Keratinocyte (primary cell): ENCODE results near the gene TXLNG. TPM values are rescaled to one million over a fixed set of nuclear protein-coding genes. Genes with fewer than 3 reads are reported as not detected.

ENCODE experiments used
- DNase-seq: peaks from one replicate; pipeline ENCODE4 v3.0.0-alpha.2; 2011; ENCODE audit warnings: low read depth, missing footprints, low spot score
- FAIRE-seq: peaks from 2 replicates; lab custom pipeline; 2011; peaks lifted over from hg19 to GRCh38; lab: Jason Lieb, UNC
- H2AFZ ChIP-seq: 2 replicates; pipeline ENCODE4 v1.6.0; 2012; ENCODE audit warnings: low read length, control low read depth, inconsistent platforms; ENCODE audit not compliant: control insufficient read depth
- H3K27ac ChIP-seq: 2 replicates; pipeline ENCODE4 v1.5.1; 2011; ENCODE audit warnings: low read length; ENCODE audit not compliant: control insufficient read depth, insufficient read depth
- H3K27me3 ChIP-seq: 3 replicates; pipeline ENCODE4 v1.6.0; 2011; ENCODE audit warnings: low read length; ENCODE audit not compliant: control insufficient read depth, insufficient read depth; ENCODE audit errors: extremely low read depth
- H3K36me3 ChIP-seq, 2 experiments: 2 replicates in 1 of 2; 3 replicates in 1 of 2; pipeline ENCODE4 v1.5.1; 2011; ENCODE audit warnings: low read length in 2 of 2, mild to moderate bottlenecking in 1 of 2; ENCODE audit not compliant: control insufficient read depth in 2 of 2, insufficient read depth in 2 of 2; ENCODE audit errors: extremely low read depth in 1 of 2
- H3K4me1 ChIP-seq: 3 replicates; pipeline ENCODE4 v1.5.1; 2011; ENCODE audit warnings: low read length; ENCODE audit not compliant: control insufficient read depth, insufficient read depth; ENCODE audit errors: extremely low read depth
- H3K4me2 ChIP-seq: 3 replicates; pipeline ENCODE4 v1.6.0; 2011; ENCODE audit warnings: low read depth, low read length; ENCODE audit not compliant: control insufficient read depth, insufficient read depth; ENCODE audit errors: extremely low read depth
- H3K4me3 ChIP-seq, 3 experiments: fragments of 200-600 bp in 1 of 3; sonication (generic) in 1 of 3; 2 replicates in 2 of 3; 3 replicates in 1 of 3; pipeline ENCODE4 v1.5.1; 2011 to 2016; ENCODE audit warnings: low read length in 3 of 3, mild to moderate bottlenecking in 3 of 3, control low read depth in 2 of 3, inconsistent platforms in 1 of 3, low read depth in 1 of 3, mixed read lengths in 1 of 3, mixed run types in 1 of 3, moderate library complexity in 1 of 3; ENCODE audit not compliant: control insufficient read depth in 2 of 3, insufficient read depth in 2 of 3; ENCODE audit errors: extremely low read depth in 1 of 3
- H3K79me2 ChIP-seq: 2 replicates; pipeline ENCODE4 v1.6.0; 2012; ENCODE audit warnings: low read length; ENCODE audit not compliant: control insufficient read depth, insufficient read depth
- H3K9ac ChIP-seq: 3 replicates; pipeline ENCODE4 v1.6.0; 2011; ENCODE audit warnings: low read length; ENCODE audit not compliant: control insufficient read depth, insufficient read depth; ENCODE audit errors: extremely low read depth
- H3K9me1 ChIP-seq: 3 replicates; pipeline ENCODE4 v1.6.0; 2011; ENCODE audit warnings: low read length; ENCODE audit not compliant: control insufficient read depth, insufficient read depth; ENCODE audit errors: extremely low read depth
- H3K9me3 ChIP-seq: 2 replicates; pipeline ENCODE4 v1.5.1; 2012; ENCODE audit warnings: low read depth, low read length; ENCODE audit not compliant: control insufficient read depth
- H4K20me1 ChIP-seq: 3 replicates; pipeline ENCODE4 v1.6.0; 2011; ENCODE audit warnings: low read length; ENCODE audit not compliant: control insufficient read depth, insufficient read depth; ENCODE audit errors: extremely low read depth
- EZH2 ChIP-seq: IDR thresholded peaks from one replicate; pipeline ENCODE4 v1.6.1; 2012; ENCODE audit warnings: inconsistent platforms, mild to moderate bottlenecking, low read length, moderate library complexity
- dilution Hi-C: fragments of 300-500 bp; cut with MboI; formaldehyde crosslinking; loops from one replicate; pipeline ENCODE4 v1.7.0; 2020; ENCODE audit warnings: low sequenced_read_pairs; ENCODE audit not compliant: extremely low pct_ligation_motif_present
- polyA plus RNA-seq, 5 experiments: library from polyadenylated mRNA; depleted of rRNA in 3 of 5; stranded (reverse) in 3 of 5; stranded (forward) in 1 of 5; unstranded in 1 of 5; fragments of >200 nt; gene quantifications; 1 replicate in 1 of 5; 2 replicates in 3 of 5; 3 replicates in 1 of 5; pipeline versions ENCODE4 v1.2.1 to v1.2.3, GENCODE V29; 2011 to 2012; ENCODE audit warnings: missing spikeins in 2 of 5, low read depth in 1 of 5, low replicate concordance in 1 of 5
- TF ChIP-seq, protein P1 (sequence below), 3 experiments: IDR thresholded peaks in 1 of 3; conservative IDR thresholded peaks in 1 of 3; optimal IDR thresholded peaks in 1 of 3; 2 replicates in 2 of 3; 3 replicates in 1 of 3; pipeline versions ENCODE3 to v1.5.1; 2011; ENCODE audit warnings: low read length in 3 of 3, mild to moderate bottlenecking in 3 of 3, moderate library complexity in 2 of 3, control low read depth in 1 of 3, inconsistent platforms in 1 of 3; ENCODE audit not compliant: insufficient read depth in 2 of 3; ENCODE audit errors: extremely low read depth in 1 of 3

TXLNG gene
- polyA plus RNA-seq, 1 donor (not counting 4 experiments of a cell fraction or from before 2014, with no cell fraction given): 38.5 TPM

DNA sequence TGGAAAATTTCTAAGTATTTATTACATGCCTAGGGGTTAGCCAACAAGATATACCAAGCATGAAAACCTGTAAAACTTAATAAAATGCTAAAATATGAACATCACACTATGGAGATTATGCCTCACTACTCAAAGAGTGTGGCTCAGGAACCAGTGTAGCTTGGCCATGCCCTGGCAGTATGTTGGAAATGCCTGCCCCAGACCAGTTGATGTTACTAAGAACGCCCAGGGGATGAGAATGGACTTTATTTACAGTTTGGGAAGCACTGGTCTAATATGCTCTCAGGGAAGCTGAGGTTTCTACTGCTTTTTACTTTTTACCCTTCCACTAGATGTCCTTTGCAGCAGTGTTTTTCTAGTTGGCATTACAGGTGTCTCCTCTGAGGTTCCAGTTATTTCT is 23.7 kb upstream of the TXLNG start:
- Histone ChIP-seq H3K27me3 (no peaks in the 10 kb centered on the region), H3K9me3 (no peaks in the 10 kb centered on the region), H3K36me3 (peaks cover 7 to 10% of the 10 kb centered on the region in 2 experiments), H2AFZ (no peak overlapping the region), H3K4me1 (no peaks in the 10 kb centered on the region), H3K27ac (no peak overlapping the region), H3K79me2 (no peaks in the 10 kb centered on the region), H3K4me3 (no peak overlapping the region), H3K9me1 (peaks cover 4% of the 10 kb centered on the region), H4K20me1 (no peaks in the 10 kb centered on the region), H3K9ac (no peak overlapping the region), H3K4me2 (no peak overlapping the region)
- FAIRE-seq: no peak
- dilution Hi-C loops: no loop called here
- TF ChIP-seq, protein P1, sequence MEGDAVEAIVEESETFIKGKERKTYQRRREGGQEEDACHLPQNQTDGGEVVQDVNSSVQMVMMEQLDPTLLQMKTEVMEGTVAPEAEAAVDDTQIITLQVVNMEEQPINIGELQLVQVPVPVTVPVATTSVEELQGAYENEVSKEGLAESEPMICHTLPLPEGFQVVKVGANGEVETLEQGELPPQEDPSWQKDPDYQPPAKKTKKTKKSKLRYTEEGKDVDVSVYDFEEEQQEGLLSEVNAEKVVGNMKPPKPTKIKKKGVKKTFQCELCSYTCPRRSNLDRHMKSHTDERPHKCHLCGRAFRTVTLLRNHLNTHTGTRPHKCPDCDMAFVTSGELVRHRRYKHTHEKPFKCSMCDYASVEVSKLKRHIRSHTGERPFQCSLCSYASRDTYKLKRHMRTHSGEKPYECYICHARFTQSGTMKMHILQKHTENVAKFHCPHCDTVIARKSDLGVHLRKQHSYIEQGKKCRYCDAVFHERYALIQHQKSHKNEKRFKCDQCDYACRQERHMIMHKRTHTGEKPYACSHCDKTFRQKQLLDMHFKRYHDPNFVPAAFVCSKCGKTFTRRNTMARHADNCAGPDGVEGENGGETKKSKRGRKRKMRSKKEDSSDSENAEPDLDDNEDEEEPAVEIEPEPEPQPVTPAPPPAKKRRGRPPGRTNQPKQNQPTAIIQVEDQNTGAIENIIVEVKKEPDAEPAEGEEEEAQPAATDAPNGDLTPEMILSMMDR (optimal IDR thresholded peaks at IDR 0.05 in 1 of 3, IDR thresholded peaks at IDR 0.05 in 1 of 3, conservative IDR thresholded peaks at IDR 0.05 in 1 of 3; ENCODE audit: extremely low read depth in 1 of 3, insufficient read depth in 2 of 3, low read length in 3 of 3): no peak
- TF ChIP-seq EZH2: no peak
- DNase-seq: no peak

DNA sequence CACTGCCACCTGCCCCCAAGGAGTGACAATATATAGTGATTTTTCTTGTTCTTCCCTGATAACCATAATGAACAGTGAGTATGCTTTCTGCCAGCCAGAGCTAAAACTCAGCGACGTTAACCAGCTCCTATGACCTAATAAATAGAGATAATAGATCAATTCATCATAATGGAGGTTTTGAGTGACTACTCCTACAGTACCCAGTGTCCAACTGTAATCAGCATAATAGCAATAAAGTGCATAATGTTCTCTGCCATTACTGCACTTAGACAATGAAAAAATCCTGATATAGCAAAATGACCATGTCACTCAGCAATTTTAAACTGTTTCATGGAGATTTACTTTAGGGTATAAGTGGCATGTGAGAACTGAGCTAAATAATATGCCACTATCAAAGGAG is 20.7 kb upstream of the TXLNG start:
- TF ChIP-seq EZH2: no peak
- TF ChIP-seq, protein P1 (optimal IDR thresholded peaks at IDR 0.05 in 1 of 3, IDR thresholded peaks at IDR 0.05 in 1 of 3, conservative IDR thresholded peaks at IDR 0.05 in 1 of 3; ENCODE audit: extremely low read depth in 1 of 3, insufficient read depth in 2 of 3, low read length in 3 of 3): no peak
- dilution Hi-C loops: no loop called here
- no peak overlapping the region for H3K4me2 ChIP-seq

More for the DNA sequence above, 20.7 kb upstream of the TXLNG start:
- FAIRE-seq: no peak
- Histone ChIP-seq H3K27ac (no peak overlapping the region), H3K9me3 (no peaks in the 10 kb centered on the region), H3K36me3 (peaks cover 3 to 5% of the 10 kb centered on the region in 2 experiments), H3K9ac (no peak overlapping the region), H2AFZ (no peak overlapping the region), H3K9me1 (no peaks in the 10 kb centered on the region), H3K4me1 (no peaks in the 10 kb centered on the region), H3K4me3 (no peak overlapping the region), H3K79me2 (no peaks in the 10 kb centered on the region), H4K20me1 (no peaks in the 10 kb centered on the region), H3K27me3 (no peaks in the 10 kb centered on the region)
- DNase-seq: no peak
